OCI-LY3 (cell line): ENCODE data around the gene P4HA2.

Experiments used
- CTCF ChIP-seq: fragments of 200-600, 300-600 bp; sonication (generic); IDR thresholded peaks from 2 replicates; pipeline ENCODE4 v1.5.1; 2014; ENCODE audit warnings: antibody characterized with exemption, low read length, low read depth
- EZH2phosphoT487 ChIP-seq: fragments of 200-600 bp; shearing (Covaris generic); IDR thresholded peaks from 2 replicates; pipeline ENCODE4 v1.6.1; 2018; ENCODE audit warnings: antibody characterized with exemption, mixed run types, low read depth

- TF ChIP-seq CTCF = no peak
- TF ChIP-seq EZH2phosphoT487 = no peak
Observed at GRCh38 chr5:132215329-132215728, 12.3 kb downstream of the P4HA2 start.
